SH-SY5Y (cell line): ENCODE results near the gene USP21.

ENCODE experiments used
- GATA2 ChIP-seq: IDR thresholded peaks from 2 replicates; pipeline ENCODE4 v1.6.1; 2011; ENCODE audit warnings: mild to moderate bottlenecking, low read depth, low read length
- GATA3 ChIP-seq: IDR thresholded peaks from 2 replicates; pipeline ENCODE4 v1.6.1; 2011; ENCODE audit warnings: low read depth, mild to moderate bottlenecking, low read length, moderate library complexity

GRCh38 chr1:161166669-161167548 lies 7.6 kb downstream of the USP21 start:
- TF ChIP-seq GATA2 (no peak), GATA3 (no peak)
